Raji (cell line): Measurements from ENCODE around the gene TXNDC11.

Experiments
- POLR2A ChIP-seq: IDR thresholded peaks from 2 replicates; pipeline ENCODE4 v1.6.1; 2011; ENCODE audit warnings: low read depth, low read length, control low read depth; ENCODE audit not compliant: insufficient read depth

TXNDC11 gene

DNA sequence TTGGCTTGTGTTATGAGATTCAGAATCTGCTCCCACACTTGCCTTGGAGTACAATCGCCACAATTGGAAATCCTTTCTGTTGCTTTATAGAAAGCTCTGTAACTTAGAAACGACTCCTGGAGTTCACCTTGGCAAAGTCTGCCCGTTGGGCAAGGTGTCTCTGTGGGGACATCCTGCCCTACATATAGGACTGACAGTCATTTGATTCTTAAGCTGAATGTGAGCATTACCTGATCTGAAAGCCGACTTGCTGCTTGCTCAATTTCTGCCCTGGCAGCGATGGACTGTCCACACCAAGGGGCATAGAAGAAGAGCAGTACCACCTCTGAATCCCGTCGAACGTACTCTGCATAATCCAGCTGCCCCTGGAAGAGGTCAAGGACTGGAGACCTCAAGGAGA, 6.9 kb downstream of the TXNDC11 start:
- no peak for TF ChIP-seq POLR2A

DNA sequence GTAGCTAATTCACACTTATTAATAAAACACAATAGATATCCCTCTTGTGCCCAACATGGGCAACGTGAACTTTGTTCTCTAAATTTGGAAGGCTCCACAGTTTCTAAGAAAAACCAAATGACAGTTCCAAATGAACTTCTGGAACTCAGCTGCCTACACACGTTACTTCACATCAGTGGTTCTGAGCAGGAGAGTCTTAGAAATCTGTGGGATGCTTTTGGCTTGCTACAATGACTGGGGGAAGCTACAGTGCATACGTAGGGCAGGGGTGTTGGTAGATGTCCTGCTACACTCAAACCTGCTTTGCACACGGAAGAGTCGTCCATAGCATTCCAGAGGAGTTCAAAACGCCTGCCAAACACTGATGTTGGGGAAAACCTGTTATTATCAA, 8.0 kb downstream of the TXNDC11 start:
- no peak for TF ChIP-seq POLR2A

DNA sequence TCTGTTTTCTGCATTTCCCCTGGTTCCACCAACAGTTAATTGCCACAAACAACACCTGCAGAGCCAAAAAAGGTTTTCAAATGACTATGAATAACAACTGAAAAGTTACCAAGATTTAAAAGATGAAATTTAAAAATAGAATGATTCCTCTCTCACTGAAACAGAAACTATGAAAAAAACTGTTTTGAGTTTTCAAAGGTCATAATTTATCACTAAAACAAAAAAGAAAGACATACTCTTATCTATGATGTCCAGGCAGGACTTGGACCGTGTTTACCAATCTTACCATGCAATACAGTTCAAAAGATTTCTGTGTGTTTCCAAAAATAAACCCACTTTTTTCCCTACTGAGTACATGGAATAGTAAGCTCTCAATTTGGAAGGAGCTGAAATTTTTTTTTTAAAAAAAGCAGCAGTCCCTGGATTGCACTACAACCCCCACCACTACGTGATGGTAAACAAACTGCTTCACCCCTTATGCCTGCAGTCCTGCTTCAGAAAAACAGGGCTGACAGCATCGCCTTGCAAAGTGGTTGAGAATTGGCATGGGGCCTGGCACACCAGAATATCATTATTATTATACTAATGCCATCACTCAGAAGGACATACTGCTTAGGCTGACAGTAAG, 8.5 kb downstream of the TXNDC11 start:
- no peak for TF ChIP-seq POLR2A

DNA sequence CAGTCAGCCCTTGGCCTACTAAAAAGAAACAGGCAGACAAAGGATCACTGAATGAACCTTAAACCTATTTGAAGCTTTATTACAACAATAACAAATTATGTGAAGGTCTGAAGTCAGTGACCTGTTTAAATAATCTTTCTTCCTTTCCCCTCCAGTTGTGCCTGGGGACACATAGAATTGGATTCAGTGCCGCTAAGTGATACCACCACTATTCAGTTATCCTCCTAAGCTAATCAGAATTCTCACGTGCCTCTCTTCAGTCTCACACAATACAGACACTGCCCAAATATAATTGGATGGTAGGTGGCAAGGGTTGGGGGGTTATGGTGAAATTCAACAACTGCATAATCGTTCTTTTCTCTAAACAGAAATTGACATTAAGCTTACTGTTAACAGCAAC, 11.4 kb downstream of the TXNDC11 start:
- TF ChIP-seq POLR2A, result no peak

DNA sequence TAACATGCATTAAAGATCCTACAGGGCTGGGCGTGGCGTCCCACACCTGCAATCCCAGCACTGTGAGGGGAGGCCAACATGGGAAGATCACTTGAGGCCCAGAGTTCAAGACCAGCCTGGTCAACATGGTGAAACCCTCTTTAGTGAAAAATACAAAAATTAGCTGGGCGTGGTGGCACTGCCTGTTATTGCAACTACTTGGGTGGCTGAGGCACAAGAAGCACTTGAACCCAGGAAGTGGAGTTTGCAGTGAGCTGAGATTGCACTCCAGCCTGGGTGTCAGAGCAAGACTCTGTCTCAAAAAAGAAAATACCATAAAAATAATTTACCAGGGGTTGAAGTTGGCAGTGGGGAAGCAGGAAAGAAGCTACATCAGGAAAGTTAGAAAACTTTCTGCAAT, 12.9 kb downstream of the TXNDC11 start:
- TF ChIP-seq POLR2A, result no peak

DNA sequence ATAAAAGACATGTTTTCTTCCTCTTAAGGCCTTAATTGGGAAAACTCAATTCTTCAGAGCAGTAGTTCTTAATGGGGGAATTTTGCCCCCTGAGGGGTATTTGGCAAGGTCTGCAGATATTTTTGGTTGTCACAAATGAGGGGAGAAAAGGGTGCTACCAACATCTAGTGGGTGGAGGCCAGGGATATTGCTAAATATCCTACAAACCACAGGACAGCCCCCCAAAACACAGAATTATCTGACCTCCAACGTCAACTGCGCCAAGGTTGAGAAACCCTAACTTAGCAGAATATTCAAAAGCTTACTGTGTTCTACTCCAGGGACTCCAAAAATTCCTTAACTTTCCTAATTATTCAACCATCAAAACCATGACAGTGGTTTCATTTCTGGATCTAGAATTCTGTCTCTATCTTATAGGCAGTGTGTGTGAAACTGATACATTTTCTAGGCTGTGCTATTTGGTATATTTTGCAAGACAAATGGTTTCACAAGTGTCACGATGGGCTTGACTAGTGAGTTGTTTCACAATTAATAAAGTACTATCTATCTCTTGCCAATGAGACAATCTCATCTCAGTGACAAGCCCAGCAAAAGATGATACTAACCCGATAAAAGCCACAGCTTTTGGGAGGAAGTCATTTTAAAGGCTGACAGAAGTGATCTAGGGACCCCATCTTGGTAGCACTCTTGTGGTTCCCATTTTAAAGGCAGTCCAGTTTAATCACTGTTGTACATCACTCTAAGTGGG, 14.7 kb downstream of the TXNDC11 start:
- TF ChIP-seq POLR2A, result no peak

DNA sequence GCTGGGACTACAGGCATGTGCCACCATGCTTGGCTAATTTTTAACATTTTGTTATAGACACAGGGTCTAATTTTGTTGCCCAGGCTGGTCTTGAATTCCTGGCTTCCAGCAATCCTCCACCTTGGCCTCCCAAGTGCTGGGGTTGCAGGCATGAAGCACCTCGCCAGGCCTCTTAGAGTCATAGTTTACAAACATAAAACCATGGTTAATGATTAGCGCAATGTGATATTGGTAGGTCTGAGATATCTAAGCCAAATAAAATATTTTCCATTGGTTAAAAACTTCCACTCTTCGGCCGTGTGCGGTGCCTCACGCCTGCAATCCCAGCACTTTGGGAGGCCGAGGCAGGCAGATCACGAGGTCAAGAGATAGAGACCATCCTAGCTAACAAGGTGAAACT, 16.6 kb downstream of the TXNDC11 start:
- TF ChIP-seq POLR2A, result no peak

DNA sequence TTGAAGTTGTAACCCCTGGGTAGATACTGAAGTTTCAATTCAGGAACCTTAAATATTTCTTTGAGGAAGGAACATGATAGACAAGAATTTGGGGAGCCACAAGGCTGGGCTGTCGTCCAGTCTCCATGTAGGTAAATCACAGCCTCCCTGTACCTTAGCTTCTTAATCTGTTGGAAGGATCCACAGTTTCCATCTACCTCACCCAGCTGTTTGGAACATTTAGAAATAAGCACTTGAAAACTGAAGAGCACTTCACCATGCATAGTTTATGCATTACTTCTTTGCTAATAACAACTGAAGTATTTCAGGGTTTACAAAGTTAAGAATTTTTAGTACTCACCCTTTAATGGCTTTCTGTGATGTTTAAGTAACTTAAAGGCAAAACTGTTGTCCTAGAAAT, 17.2 kb downstream of the TXNDC11 start:
- TF ChIP-seq POLR2A, result no peak

DNA sequence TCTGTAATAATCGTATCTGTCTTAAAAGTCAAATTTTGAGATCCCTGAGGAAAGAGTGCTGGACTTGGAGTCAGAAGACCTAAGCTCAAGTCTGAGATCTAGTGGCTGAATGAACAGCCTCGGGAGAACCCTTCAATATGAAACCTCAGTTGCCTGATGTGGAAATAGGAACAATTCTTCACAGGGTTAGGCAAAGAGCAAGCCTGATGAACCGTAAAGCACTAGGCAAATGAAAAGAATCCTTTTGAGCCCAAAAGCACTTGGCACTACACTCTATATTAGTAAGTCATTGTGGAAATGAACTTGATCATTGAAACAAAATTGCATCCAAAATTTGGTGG, 20.2 kb downstream of the TXNDC11 start:
- no peak for TF ChIP-seq POLR2A

DNA sequence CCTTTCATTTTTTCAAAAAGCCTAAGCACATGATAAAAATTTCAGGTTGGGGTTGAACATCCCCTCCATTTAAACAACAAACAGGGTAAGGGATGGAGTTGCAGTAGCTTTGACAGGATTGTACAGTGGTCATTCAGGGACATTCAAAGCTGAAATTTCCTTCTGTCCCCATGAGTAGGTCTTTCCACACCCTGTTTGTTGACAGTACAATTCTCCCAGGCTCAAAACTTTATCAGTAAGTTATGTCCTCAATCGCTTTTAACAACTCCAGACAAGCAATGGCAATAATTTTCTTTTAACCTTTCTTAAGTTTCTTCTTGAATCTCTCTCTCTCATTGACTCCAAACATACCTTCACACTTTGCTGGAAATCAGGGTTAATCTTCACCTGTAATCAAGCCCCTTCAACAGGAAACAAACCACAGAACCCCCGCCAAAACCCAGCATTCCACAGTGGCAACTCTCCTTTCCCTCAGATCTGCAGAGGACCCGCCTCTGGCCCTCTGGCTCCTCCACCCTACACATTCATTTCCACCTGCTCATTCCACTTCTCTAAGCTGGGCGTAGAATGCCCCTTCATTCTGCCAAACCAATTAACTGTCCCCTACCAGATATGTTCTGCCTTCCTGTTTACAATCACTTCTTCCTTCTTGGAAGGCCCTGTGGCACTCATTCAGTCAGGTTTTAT, 20.7 kb downstream of the TXNDC11 start:
- TF ChIP-seq POLR2A, result no peak

DNA sequence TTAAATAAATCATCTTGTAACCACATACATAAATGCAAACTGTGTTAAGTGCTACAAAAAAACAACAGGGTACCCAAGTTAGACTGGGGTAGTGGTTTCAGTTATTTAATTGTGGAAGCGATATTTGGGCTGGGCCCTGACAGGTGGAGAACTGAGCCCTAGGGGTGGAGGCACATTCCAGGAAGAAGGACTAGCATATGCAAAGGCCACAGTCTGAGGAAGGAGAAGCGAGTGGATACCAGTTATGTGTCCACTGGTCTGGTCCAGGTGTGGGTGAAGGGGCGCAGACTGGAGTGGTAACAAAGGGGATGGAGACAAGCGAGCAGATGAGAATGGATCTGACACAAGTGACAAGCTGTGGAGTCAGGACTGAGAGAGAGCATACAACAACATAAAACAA, 22.9 kb downstream of the TXNDC11 start:
- no peak for TF ChIP-seq POLR2A

DNA sequence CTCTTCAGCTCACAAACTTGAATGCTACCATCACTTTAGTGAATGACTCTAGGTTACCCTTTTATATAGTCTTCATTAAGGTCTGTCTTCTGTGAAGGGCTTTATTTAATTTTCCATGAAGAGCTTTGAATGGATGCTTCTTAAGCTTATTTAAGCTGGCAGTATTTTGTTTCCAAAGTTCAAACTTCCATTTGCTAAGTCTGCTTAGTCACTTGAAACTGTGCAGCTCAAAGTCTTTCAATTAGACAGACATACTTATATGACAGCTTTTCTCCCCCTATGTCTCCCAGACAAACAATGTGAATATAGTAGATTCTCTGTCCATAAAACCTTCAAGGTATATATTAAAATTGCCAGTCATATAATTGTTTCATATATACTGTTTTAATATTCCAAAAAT, 23.5 kb downstream of the TXNDC11 start:
- TF ChIP-seq POLR2A, result no peak

DNA sequence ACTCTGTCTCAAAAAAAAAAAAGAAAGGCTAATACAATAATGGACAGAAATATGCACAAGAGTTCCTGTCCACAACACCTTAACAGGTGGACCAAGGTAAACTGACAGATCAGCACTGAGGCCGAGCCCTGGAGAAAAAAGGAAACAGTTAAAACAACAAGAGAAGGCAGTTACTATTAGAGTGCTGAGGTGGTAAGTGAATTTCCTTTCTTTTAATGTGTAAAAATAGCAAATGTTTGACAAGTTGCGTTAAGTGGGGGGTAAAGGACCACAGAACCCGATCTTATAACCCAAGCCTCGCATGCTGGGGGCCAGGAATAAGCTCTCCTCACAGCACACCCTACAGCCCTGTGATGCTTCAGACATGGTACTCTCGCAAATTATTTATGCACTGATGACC, 24.8 kb downstream of the TXNDC11 start:
- TF ChIP-seq POLR2A, result no peak

DNA sequence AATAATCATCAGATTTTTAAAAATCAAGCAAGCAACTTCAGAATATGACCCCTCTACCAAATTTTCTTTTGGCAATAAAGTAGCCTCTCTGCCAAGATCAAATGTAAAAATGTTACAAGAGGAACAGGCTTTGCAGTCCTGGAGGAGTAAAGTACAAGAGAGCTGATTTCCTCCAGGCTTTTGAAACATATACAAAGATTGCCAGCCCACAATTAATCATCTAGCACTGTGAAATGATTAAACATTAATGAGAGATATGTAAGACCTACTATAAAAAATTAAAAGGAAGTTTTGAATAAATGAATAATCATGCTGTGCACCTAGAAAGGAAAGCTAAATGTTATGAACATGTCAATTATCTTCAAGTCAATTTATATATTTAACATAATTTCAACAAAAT, 26.3 kb downstream of the TXNDC11 start:
- no peak for TF ChIP-seq POLR2A

DNA sequence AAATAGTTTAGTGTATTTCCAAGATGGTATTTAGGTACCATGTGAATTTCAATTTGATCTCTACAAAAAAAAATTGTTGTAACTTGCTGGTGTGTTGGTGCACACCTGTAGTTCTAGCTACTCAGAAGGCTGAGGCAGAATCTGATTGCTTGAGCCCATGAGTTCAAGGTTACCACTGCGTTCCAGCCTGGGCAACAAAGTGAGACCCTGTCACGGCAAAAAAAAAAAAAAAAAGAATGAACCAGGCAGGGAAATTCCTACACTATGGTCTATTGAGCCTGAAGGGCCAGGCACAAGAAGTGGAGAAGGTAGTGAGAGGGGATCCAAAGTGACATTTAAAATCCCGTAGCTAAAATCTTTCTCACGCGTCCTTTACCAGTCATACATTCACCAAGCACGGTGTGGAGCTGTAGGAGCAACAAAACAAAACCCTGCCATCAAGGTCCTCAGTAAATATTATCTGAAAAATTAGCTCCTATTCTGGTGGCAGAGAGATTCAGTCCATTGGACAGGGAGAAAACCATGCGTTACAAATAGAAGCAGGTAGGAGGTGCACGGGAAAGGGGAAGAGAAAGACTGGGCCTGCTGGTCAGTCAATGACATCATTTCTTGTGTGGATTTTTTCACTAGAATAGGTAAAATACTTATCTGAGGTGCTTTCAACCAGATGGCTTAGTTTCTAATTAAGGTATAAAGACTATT, 27.3 kb downstream of the TXNDC11 start:
- no peak for TF ChIP-seq POLR2A

DNA sequence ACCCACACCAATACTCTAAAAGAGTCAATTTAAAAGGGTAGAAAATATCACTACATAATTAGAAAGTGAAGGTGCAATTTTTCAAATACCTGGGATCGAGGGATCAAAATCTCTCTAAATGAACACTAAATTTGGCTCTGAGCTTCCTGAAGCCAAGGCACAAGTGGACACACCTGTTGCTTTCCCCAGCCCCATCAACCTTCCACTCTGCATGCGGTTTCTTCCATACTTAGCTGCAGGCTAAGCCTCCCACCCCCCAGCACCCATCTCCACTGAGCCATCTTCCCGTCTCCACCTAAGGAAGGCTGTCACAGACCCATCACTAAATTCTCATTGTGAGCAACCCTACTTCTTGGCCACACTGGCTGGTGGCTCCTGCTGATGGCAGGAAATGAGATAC, 30.5 kb downstream of the TXNDC11 start:
- TF ChIP-seq POLR2A, result no peak
